HCT116 (cell line): ENCODE results near the gene BMAL1. TPM values are rescaled to one million over a fixed set of nuclear protein-coding genes. Genes with fewer than 3 reads are reported as not detected.

Experiments used
- ATAC-seq: fragments of 200-7000 bp; cut with Tn5 transposase; 2 replicates; pipeline ENCODE4 v1.9.1; 2020; ENCODE audit warnings: mild to moderate bottlenecking, moderate library complexity
- BruUV-seq: library from RNA; stranded (reverse); fragments of 400-500 nt; replicated peaks from 2 replicates; lab custom pipeline; 2021; lab: Mats Ljungman, UMichigan
- CTCF ChIA-PET: fragments of 300-600 bp; sonication (Branson Sonifier 250); formaldehyde crosslinking; loops from one replicate; lab custom pipeline; 2021; ENCODE audit warnings: antibody characterized with exemption; lab: Charles Lee
- POLR2A ChIA-PET: fragments of 300-600, 350-600 bp; sonication (Branson Sonifier 250); formaldehyde crosslinking; loops from one replicate; lab custom pipeline; 2021; ENCODE audit warnings: antibody characterized with exemption; lab: Charles Lee
- RAD21 ChIA-PET, 2 experiments: fragments of 300-600 bp; sonication (Branson Sonifier 250); formaldehyde crosslinking; loops; one replicate each; lab custom pipeline; 2023; ENCODE audit warnings: low total read pairs in 2 of 2; ENCODE audit not compliant: uncharacterized antibody in 2 of 2, unreplicated experiment in 2 of 2, low non-redundant PET in 1 of 2; lab: Charles Lee
- DNase-seq: peaks from one replicate; pipeline ENCODE4 v3.0.0-alpha.2; 2010; ENCODE audit warnings: low read depth, low spot score
- H2AFZ ChIP-seq: fragments of 200-600 bp; shearing (Covaris generic), sonication (generic); 2 replicates; pipeline ENCODE4 v1.6.1; 2017; ENCODE audit warnings: low read depth, mixed run types, mixed read lengths, antibody characterized with exemption, low read length; ENCODE audit not compliant: poor library complexity, severe bottlenecking
- H3K27ac ChIP-seq: 2 replicates; pipeline ENCODE4 v1.5.1; 2012; ENCODE audit warnings: low read depth, low read length
- H3K27me3 ChIP-seq: fragments of 200-600 bp; sonication (generic); 2 replicates; pipeline ENCODE4 v1.6.1; 2016; ENCODE audit warnings: mixed run types, low read length, mixed read lengths; ENCODE audit not compliant: insufficient read depth
- H3K36me3 ChIP-seq, 2 experiments: fragments of 200-500 bp in 1 of 2; fragments of 200-600 bp in 1 of 2; sonication (Bioruptor generic) in 1 of 2; sonication (generic) in 1 of 2; 2 replicates each; pipeline versions ENCODE4 v1.5.1 to v1.6.1; 2014 to 2016; ENCODE audit warnings: low read length in 2 of 2, inconsistent platforms in 1 of 2, mixed read lengths in 1 of 2, mixed run types in 1 of 2; ENCODE audit not compliant: insufficient read depth in 2 of 2, control insufficient read depth in 1 of 2
- H3K4me1 ChIP-seq, 2 experiments: fragments of 200-600 bp in 1 of 2; sonication (generic) in 1 of 2; 2 replicates each; pipeline versions ENCODE4 v1.5.1 to v1.6.1; 2012 to 2017; ENCODE audit warnings: low read length in 2 of 2, inconsistent platforms in 1 of 2, mild to moderate bottlenecking in 1 of 2, mixed read lengths in 1 of 2, mixed run types in 1 of 2, moderate library complexity in 1 of 2; ENCODE audit not compliant: insufficient read depth in 2 of 2, control insufficient read depth in 1 of 2
- H3K4me2 ChIP-seq: fragments of 200-600 bp; sonication (generic); 2 replicates; pipeline ENCODE4 v1.6.1; 2017; ENCODE audit warnings: mixed run types, low read length, mixed read lengths
- H3K4me3 ChIP-seq, 2 experiments: fragments of 200-600 bp in 1 of 2; sonication (generic) in 1 of 2; replicated peaks in 1 of 2; 2 replicates each; pipeline ENCODE4 v1.5.1; 2011 to 2016; ENCODE audit warnings: low read length in 2 of 2, control low read depth in 1 of 2, low read depth in 1 of 2, mild to moderate bottlenecking in 1 of 2, mixed read lengths in 1 of 2, mixed run types in 1 of 2
- H3K79me2 ChIP-seq: fragments of 200-600 bp; sonication (generic); 2 replicates; pipeline ENCODE4 v1.6.1; 2017; ENCODE audit warnings: mild to moderate bottlenecking, mixed run types, low read length, moderate library complexity, mixed read lengths; ENCODE audit not compliant: insufficient read depth
- H3K9ac ChIP-seq: fragments of 200-600 bp; sonication (generic); 2 replicates; pipeline ENCODE4 v1.6.1; 2016; ENCODE audit warnings: low read length, mixed read lengths
- H3K9me2 ChIP-seq: fragments of 200-600 bp; sonication (generic), shearing (Covaris generic); 2 replicates; pipeline ENCODE4 v1.6.1; 2017; ENCODE audit warnings: mixed run types, mild to moderate bottlenecking, moderate library complexity; ENCODE audit not compliant: insufficient read depth
- H3K9me3 ChIP-seq, 2 experiments: fragments of 200-500 bp in 1 of 2; fragments of 200-600 bp in 1 of 2; sonication (Bioruptor generic) in 1 of 2; sonication (generic) in 1 of 2; 2 replicates each; pipeline ENCODE4 v1.6.1; 2014 to 2017; ENCODE audit warnings: low read length in 2 of 2, mixed read lengths in 2 of 2, inconsistent platforms in 1 of 2, low read depth in 1 of 2, mild to moderate bottlenecking in 1 of 2, mixed run types in 1 of 2, moderate library complexity in 1 of 2; ENCODE audit not compliant: control insufficient read depth in 1 of 2, insufficient read depth in 1 of 2
- H4K20me1 ChIP-seq: fragments of 200-600 bp; sonication (generic), shearing (Covaris generic); 2 replicates; pipeline ENCODE4 v1.6.1; 2017; ENCODE audit warnings: mixed run types, mild to moderate bottlenecking, moderate library complexity; ENCODE audit not compliant: insufficient read depth
- ATF3 ChIP-seq: IDR thresholded peaks from 2 replicates; pipeline ENCODE4 v1.6.1; 2012
- CTCF ChIP-seq, 3 experiments: fragments of 200-600 bp in 1 of 3; sonication (generic) in 1 of 3; IDR thresholded peaks in 2 of 3; conservative IDR thresholded peaks in 1 of 3; 2 replicates each; pipeline ENCODE4 v1.5.1; 2012 to 2017; ENCODE audit warnings: low read depth in 2 of 3, low read length in 2 of 3, antibody characterized with exemption in 1 of 3, borderline replicate concordance in 1 of 3, control low read depth in 1 of 3, mild to moderate bottlenecking in 1 of 3, mixed read lengths in 1 of 3, mixed run types in 1 of 3, moderate library complexity in 1 of 3; ENCODE audit not compliant: insufficient read depth in 1 of 3
- EZH2 ChIP-seq: fragments of 200-600 bp; sonication (generic); IDR thresholded peaks from 2 replicates; pipeline ENCODE4 v1.6.1; 2017; ENCODE audit warnings: antibody characterized with exemption, mixed run types
- JUND ChIP-seq: IDR thresholded peaks from 2 replicates; pipeline ENCODE4 v1.6.1; 2012
- POLR2A ChIP-seq: IDR thresholded peaks from 2 replicates; pipeline ENCODE4 v1.7.0; 2011; ENCODE audit warnings: borderline replicate concordance; ENCODE audit not compliant: insufficient read depth, insufficient read length; ENCODE audit errors: extremely low read depth
- POLR2AphosphoS5 ChIP-seq: IDR thresholded peaks from 2 replicates; pipeline ENCODE4 v1.6.1; 2011; ENCODE audit warnings: mild to moderate bottlenecking, low read depth, low read length, moderate library complexity
- RAD21 ChIP-seq: IDR thresholded peaks from 2 replicates; pipeline ENCODE4 v1.6.1; 2012; ENCODE audit warnings: low read depth, mild to moderate bottlenecking
- YY1 ChIP-seq: IDR thresholded peaks from 2 replicates; pipeline ENCODE4 v1.6.1; 2011; ENCODE audit warnings: low read length, low read depth, moderate library complexity, mild to moderate bottlenecking; ENCODE audit not compliant: insufficient replicate concordance; ENCODE audit errors: extremely low read depth
- intact Hi-C: fragments of 100-400 bp; cut with micrococcal nuclease; formaldehyde crosslinking; loops from 2 replicates; pipeline ENCODE4 v1.10.0; 2022
- total RNA-seq: library from RNA; stranded (reverse); gene quantifications from one replicate; pipeline ENCODE4 v1.2.1, GENCODE V29; 2021; ENCODE audit not compliant: unreplicated experiment

Gene BMAL1
- total RNA-seq, 1 experiment from 2014 or later, result 17.6 TPM

GRCh38 chr11:13334034-13334786, 56.6 kb downstream of the BMAL1 start:
- intact Hi-C loops, result no loop called here
- RAD21 ChIA-PET, result interaction anchor here in 1 of 2 experiments (0.7 to 3.0 kb wide), 2 partner anchors 124 to 185 kb away, joined by 3 to 11 read pairs; no protein-coding TSS in a partner anchor
- CTCF ChIA-PET, result interaction anchor here (2.2 to 5.6 kb wide), 3 partner anchors 12 to 124 kb away, joined by 11 to 70 read pairs (median 31); no protein-coding TSS in a partner anchor
- TF ChIP-seq YY1 (no peak), EZH2 (no peak), POLR2AphosphoS5 (no peak), POLR2A (no peak), RAD21 (no peak), CTCF (IDR thresholded peaks at IDR 0.05 in 2 of 3, conservative IDR thresholded peaks at IDR 0.05 in 1 of 3; ENCODE audit: borderline replicate concordance in 1 of 3, insufficient read depth in 1 of 3, low read depth in 2 of 3, low read length in 2 of 3) (no peak), ATF3 (no peak), JUND (no peak)
- Histone ChIP-seq H3K4me1 (peaks cover 83 to 95% of the 10 kb centered on the region in 2 experiments), H3K27ac (peak overlapping the region; percentile 33), H3K9me2 (no peaks in the 10 kb centered on the region), H3K9me3 (no peaks in the 10 kb centered on the region), H3K79me2 (no peaks in the 10 kb centered on the region), H4K20me1 (no peaks in the 10 kb centered on the region), H3K4me3 (peak overlapping the region in 1 of 2 experiments; percentile 49; a peak in 2 of 4 replicates), H3K9ac (peak overlapping the region; percentile 26; the same call in 1 of the 2 replicates), H3K27me3 (no peaks in the 10 kb centered on the region), H3K36me3 (no peaks in the 10 kb centered on the region), H3K4me2 (peak overlapping the region; percentile 79), H2AFZ (no peak overlapping the region)
- BruUV-seq, result no TSS peak
- DNase-seq (no peak), ATAC-seq (no peak)
- POLR2A ChIA-PET, result no interaction called here
